ENCODE data around the gene ROR2. TPM values are rescaled to one million over a fixed set of nuclear protein-coding genes. Genes with fewer than 3 reads are reported as not detected.

The ROR2 gene
- total RNA-seq, 2 donors from 2014 or later: 0.07 to 0.10 TPM

DNA sequence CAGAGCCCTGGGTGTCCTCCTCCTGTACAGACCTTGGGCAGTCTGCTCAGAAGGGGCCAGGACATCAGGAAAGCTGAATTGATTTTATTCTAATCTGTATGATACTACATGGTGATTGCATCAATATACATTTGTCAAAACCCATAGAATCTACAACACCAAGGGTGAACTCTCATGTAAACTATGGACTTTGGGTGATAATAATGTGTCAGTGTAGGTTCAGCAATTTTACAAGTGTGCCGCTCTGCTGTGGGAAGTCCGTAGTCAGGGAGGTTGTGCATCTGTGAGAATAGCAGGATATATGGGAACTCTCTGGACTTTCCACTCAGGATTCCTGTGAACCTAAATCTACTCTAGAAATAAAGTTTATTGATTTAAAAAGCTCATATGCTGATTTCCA is 371.1 kb downstream of the ROR2 start:
- peaks cover 0 to 2% of the 10 kb centered on the region in 2 donors for H3K9me3 Mint-ChIP-seq
- no peak overlapping the region for H3K27ac Mint-ChIP-seq
- no peaks in the 10 kb centered on the region for H3K36me3 Mint-ChIP-seq (ENCODE audit: insufficient read depth in 2 of 2)
- ATAC-seq (replicated peaks in 1 of 2) (no peak), DNase-seq (no peak)
- peaks cover 17% of the 10 kb centered on the region for H3K27me3 Mint-ChIP-seq (ENCODE audit: low read depth)
- H3K4me3 Mint-ChIP-seq: no peak overlapping the region
- H3K4me1 Mint-ChIP-seq (ENCODE audit: low read depth): no peaks in the 10 kb centered on the region

DNA sequence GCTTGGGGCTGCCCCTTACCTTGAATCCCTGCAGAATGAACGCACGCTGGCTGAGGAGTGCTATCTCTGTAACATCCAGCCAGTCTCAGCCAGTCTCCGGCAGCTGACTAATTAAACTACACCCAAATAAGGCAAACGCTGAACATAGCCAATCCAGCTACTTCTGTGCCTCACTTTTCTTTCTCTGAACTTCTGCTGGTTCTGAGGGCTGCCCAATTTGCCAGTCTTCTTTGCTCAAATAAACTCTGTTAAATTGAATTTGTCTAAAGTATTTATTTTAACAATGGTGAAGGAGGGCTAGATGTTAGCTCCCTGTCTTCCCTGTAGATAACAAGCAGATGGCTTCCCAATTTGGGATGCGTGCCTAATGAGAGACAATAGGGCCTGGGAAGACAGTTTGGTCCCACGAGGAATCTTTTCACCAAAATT is 372.4 kb downstream of the ROR2 start:
- Mint-ChIP-seq H3K36me3 (ENCODE audit: insufficient read depth in 2 of 2) (no peaks in the 10 kb centered on the region), H3K4me1 (ENCODE audit: low read depth) (no peaks in the 10 kb centered on the region), H3K27me3 (ENCODE audit: low read depth) (peaks cover 30% of the 10 kb centered on the region), H3K9me3 (no peaks in the 10 kb centered on the region), H3K4me3 (no peak overlapping the region), H3K27ac (no peak overlapping the region)
- no peak for ATAC-seq (replicated peaks in 1 of 2)
- no peak for DNase-seq

DNA sequence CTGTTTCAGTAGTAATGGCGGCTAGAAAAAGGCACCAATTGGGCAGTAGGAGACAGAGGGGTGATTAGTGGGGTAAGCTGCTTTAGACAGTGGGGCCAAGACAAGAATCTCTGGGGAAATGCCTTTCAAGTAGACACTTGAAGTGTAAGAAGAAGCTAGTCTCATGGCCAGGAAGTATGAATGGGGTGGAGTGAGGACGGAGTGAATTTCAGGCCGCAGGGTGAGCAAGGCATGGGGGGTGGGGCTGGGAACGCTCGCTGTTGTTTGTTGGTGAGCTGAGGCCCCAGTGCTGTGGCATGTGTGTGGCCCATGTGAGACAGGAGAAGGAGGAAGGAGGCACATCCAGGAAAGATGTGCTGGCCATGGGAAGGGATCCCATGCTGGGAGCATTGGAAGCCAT is 377.2 kb downstream of the ROR2 start:
- no peaks in the 10 kb centered on the region for H3K9me3 Mint-ChIP-seq
- no peak for DNase-seq
- no peak overlapping the region for H3K4me3 Mint-ChIP-seq
- no peak for ATAC-seq (replicated peaks in 1 of 2)
- H3K4me1 Mint-ChIP-seq (ENCODE audit: low read depth): no peaks in the 10 kb centered on the region
- H3K27me3 Mint-ChIP-seq (ENCODE audit: low read depth): peaks cover 35% of the 10 kb centered on the region
- no peak overlapping the region for H3K27ac Mint-ChIP-seq
- no peaks in the 10 kb centered on the region for H3K36me3 Mint-ChIP-seq (ENCODE audit: insufficient read depth in 2 of 2)

DNA sequence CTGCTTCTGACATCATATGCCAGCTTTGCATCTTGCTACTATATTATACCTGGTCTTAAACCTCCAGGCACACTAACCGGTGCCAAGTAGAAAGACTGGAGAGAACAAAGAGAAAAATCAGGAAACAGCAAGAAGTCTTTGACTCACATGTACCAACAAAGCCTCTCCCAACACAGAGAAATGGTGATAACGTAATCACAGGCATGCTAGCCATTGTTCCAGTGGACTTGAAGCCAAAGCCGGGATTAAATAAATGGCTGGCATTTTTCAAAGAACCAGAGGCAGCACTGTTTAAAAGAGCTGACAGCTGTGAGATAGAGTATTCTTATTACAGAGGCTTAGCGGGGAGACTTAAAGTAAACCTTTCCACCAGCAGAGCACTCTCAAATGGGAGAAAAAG is 378.0 kb downstream of the ROR2 start:
- no peaks in the 10 kb centered on the region for H3K4me1 Mint-ChIP-seq (ENCODE audit: low read depth)
- H3K36me3 Mint-ChIP-seq (ENCODE audit: insufficient read depth in 2 of 2): no peaks in the 10 kb centered on the region
- peaks cover 35% of the 10 kb centered on the region for H3K27me3 Mint-ChIP-seq (ENCODE audit: low read depth)
- H3K9me3 Mint-ChIP-seq: no peaks in the 10 kb centered on the region
- no peak for DNase-seq
- H3K27ac Mint-ChIP-seq: no peak overlapping the region
- H3K4me3 Mint-ChIP-seq: no peak overlapping the region
- no peak for ATAC-seq (replicated peaks in 1 of 2)

DNA sequence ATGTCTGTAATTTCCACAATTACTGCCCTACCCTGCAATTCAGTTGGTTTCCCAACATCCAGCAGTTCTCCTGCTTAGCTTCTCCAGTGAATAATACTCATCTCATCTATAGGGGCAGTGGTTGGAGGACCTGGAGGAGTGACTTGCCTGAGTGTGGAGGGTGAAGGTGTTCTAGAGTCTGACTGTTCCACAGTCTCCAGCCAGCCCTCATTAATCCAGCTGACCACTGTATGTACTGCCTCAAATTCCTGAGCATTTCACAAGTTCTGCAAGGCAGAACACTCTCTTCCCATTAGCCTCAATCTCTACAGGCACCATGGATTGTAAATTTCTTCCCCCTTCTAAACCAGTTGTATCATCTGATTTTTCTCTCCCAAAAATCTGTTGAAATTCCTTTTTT is 379.0 kb downstream of the ROR2 start:
- DNase-seq: no peak
- Mint-ChIP-seq H3K36me3 (ENCODE audit: insufficient read depth in 2 of 2) (no peaks in the 10 kb centered on the region), H3K27me3 (ENCODE audit: low read depth) (peaks cover 35% of the 10 kb centered on the region), H3K9me3 (no peaks in the 10 kb centered on the region), H3K27ac (no peak overlapping the region), H3K4me3 (no peak overlapping the region), H3K4me1 (ENCODE audit: low read depth) (no peaks in the 10 kb centered on the region)
- ATAC-seq (replicated peaks in 1 of 2): no peak

DNA sequence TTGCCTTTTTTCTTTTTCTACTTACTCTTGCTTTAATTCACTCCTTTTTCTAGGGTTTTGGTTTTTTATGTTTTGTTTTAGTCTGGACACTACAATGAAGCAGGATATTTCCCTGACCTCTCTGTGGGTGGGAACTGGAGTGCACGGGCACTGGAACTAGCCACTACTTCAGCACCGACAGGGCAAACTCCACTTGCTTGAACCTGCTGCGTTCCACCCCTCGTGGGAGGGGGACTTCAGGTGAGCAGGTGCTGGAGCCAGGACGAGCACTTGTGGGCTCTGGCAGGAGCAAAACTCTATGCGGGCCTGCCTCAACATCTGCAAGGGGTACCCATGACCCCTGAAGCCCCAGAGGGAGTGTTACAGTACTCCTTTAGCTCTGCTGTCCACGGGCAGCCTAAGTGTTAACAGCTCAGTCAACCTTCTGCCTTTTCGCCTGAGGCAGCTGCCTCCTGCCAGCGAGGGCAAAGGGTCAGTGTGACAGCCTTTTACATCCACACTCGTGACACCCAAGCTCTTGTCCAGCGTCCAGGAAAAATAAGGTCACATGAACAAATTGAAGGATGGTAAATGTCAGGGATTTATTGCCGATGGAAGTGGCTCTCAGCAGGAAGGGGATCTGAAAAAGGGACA is 382.3 kb downstream of the ROR2 start:
- H3K9me3 Mint-ChIP-seq: no peaks in the 10 kb centered on the region
- H3K4me1 Mint-ChIP-seq (ENCODE audit: low read depth): no peaks in the 10 kb centered on the region
- no peaks in the 10 kb centered on the region for H3K36me3 Mint-ChIP-seq (ENCODE audit: insufficient read depth in 2 of 2)
- DNase-seq (no peak), ATAC-seq (replicated peaks in 1 of 2) (no peak)
- no peak overlapping the region for H3K27ac Mint-ChIP-seq
- H3K27me3 Mint-ChIP-seq (ENCODE audit: low read depth): peaks cover 44% of the 10 kb centered on the region
- no peak overlapping the region for H3K4me3 Mint-ChIP-seq

DNA sequence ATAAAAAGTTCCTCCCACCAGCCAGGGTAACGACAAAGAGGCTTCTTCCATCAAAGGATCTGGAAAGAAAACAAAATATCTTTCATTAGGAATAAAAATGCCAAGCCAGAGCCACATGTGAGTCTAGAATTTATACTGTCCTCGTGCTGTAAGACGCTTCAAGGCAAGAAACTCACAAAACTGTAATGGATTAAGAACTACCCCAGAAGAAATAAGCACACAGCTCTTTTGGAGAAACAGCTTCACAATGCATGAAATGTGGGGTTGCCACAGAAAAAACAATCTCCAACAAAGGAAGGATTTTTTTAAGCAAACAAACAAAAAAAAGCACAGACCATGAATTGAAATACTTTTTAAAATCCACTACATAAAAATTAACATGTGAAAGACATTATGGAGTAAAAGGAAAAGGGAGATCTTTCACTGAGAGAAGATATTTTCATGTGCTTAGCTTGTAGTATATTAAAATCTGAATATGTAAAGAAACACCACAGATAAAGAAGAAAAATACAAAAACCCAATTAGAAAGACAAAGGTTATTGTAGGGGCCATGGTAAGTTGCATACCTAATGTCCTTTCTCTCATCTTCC is 385.9 kb downstream of the ROR2 start:
- Mint-ChIP-seq H3K4me3 (no peak overlapping the region), H3K36me3 (ENCODE audit: insufficient read depth in 2 of 2) (no peaks in the 10 kb centered on the region), H3K9me3 (no peaks in the 10 kb centered on the region), H3K27ac (no peak overlapping the region), H3K4me1 (ENCODE audit: low read depth) (no peaks in the 10 kb centered on the region), H3K27me3 (ENCODE audit: low read depth) (peaks cover 44% of the 10 kb centered on the region)
- ATAC-seq (replicated peaks in 1 of 2) (no peak), DNase-seq (no peak)

DNA sequence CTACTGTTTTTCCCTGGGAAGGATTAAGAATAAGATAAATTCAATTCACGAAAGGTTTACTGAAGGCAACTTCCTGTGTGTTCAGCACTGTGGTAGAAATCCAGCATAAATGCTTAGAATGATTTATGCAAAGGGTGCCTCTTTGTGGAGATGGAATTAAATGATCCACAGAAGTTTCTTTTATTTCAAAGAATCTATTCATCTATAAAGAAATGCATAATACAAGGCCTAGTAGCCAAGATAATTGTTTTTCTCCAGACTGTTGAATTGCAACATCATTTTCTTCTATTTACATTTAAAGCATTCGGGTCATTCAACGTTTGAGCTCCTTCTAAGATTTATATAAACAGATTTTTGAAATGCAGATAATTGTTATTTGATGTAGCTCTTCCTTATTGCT is 387.6 kb downstream of the ROR2 start:
- no peak for DNase-seq
- Mint-ChIP-seq H3K27me3 (ENCODE audit: low read depth) (peaks cover 55% of the 10 kb centered on the region), H3K4me3 (no peak overlapping the region), H3K9me3 (no peaks in the 10 kb centered on the region), H3K36me3 (ENCODE audit: insufficient read depth in 2 of 2) (no peaks in the 10 kb centered on the region), H3K4me1 (ENCODE audit: low read depth) (no peaks in the 10 kb centered on the region), H3K27ac (no peak overlapping the region)
- no peak for ATAC-seq (replicated peaks in 1 of 2)

DNA sequence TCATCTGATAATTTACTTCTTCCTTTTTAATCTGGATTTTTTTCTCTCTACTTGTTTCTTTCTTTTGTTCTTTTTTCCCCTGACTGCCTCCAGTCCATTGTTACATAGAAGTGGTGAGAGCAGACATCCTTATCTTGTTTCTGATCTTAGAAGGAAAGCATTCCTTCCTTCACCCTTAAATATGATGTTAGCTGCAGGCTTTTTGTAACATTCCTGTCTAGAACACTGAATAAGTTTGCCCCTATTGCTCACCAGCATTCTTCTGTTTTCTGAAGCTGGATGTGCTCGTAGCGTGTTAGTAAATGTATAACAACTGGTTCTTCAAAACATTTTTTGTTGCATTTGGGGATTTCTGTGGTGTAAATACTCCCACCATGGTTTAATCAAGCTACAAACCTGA is 389.7 kb downstream of the ROR2 start:
- peaks cover 55% of the 10 kb centered on the region for H3K27me3 Mint-ChIP-seq (ENCODE audit: low read depth)
- no peaks in the 10 kb centered on the region for H3K36me3 Mint-ChIP-seq (ENCODE audit: insufficient read depth in 2 of 2)
- no peak overlapping the region for H3K27ac Mint-ChIP-seq
- ATAC-seq (replicated peaks in 1 of 2): no peak
- no peak overlapping the region for H3K4me3 Mint-ChIP-seq
- no peaks in the 10 kb centered on the region for H3K4me1 Mint-ChIP-seq (ENCODE audit: low read depth)
- no peaks in the 10 kb centered on the region for H3K9me3 Mint-ChIP-seq
- DNase-seq: no peak

DNA sequence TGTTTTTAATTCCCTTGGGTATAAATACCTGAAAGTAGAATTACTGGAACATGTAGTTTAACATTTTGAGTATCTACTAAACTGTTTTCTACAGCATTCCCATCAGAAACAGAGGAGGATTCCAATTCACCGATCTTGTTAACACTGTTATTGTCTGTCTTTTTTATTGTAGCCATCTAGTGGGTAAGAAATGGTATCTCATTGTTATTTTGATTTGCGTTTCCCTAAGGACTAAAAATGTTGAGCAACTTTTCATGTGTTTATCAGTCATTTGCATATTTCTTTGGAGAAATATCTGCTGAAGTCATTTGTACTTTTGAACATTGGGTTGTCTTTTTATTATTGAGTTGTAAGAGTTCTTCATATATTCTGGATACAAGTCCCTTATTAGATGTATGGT is 391.1 kb downstream of the ROR2 start:
- no peak overlapping the region for H3K4me3 Mint-ChIP-seq
- H3K36me3 Mint-ChIP-seq (ENCODE audit: insufficient read depth in 2 of 2): no peaks in the 10 kb centered on the region
- ATAC-seq (replicated peaks in 1 of 2) (no peak), DNase-seq (no peak)
- H3K4me1 Mint-ChIP-seq (ENCODE audit: low read depth): no peaks in the 10 kb centered on the region
- H3K27me3 Mint-ChIP-seq (ENCODE audit: low read depth): peaks cover 44% of the 10 kb centered on the region
- H3K27ac Mint-ChIP-seq: no peak overlapping the region
- no peaks in the 10 kb centered on the region for H3K9me3 Mint-ChIP-seq

DNA sequence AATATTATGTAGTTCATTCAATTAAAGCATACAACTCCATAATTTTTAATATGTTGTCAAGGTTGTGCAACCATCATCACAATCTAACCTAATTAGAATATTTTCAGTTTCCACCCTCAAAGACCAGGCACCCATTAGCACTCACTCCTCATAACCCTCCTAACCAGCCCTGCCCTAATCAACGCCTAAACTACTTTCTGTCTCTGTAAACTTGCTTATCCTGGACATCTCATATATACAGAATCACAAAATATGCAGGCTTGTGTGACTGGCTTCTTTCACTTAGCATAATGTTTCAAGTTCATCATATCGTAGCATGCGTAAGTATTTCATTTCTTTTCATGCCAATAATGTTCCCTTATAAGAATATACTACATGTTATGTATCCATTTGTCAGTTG is 391.6 kb downstream of the ROR2 start:
- no peak overlapping the region for H3K27ac Mint-ChIP-seq
- H3K9me3 Mint-ChIP-seq: no peaks in the 10 kb centered on the region
- no peak overlapping the region for H3K4me3 Mint-ChIP-seq
- H3K36me3 Mint-ChIP-seq (ENCODE audit: insufficient read depth in 2 of 2): no peaks in the 10 kb centered on the region
- ATAC-seq (replicated peaks in 1 of 2) (no peak), DNase-seq (no peak)
- H3K4me1 Mint-ChIP-seq (ENCODE audit: low read depth): no peaks in the 10 kb centered on the region
- peaks cover 39% of the 10 kb centered on the region for H3K27me3 Mint-ChIP-seq (ENCODE audit: low read depth)

DNA sequence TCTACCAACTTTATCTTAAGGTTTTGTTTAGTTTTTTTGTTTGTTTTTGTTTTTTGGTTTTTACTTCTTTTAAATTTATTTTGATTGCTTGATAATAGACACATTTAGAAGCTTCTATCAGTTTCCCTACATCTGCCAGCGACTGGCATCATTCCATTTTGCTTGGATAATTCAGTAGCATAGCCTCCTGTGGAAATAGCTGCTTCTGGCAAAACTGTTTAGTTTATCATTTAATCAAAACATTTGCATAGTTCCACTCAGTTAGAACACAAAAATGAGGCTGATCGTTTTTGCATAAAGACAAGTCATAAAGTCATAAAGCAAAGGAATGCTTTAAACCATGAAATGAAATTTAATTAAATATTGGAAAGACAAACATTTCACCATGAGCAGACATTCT is 392.7 kb downstream of the ROR2 start:
- H3K4me1 Mint-ChIP-seq (ENCODE audit: low read depth): no peaks in the 10 kb centered on the region
- no peak overlapping the region for H3K4me3 Mint-ChIP-seq
- no peak for DNase-seq
- H3K9me3 Mint-ChIP-seq: no peaks in the 10 kb centered on the region
- H3K27ac Mint-ChIP-seq: no peak overlapping the region
- H3K27me3 Mint-ChIP-seq (ENCODE audit: low read depth): peaks cover 36% of the 10 kb centered on the region
- no peaks in the 10 kb centered on the region for H3K36me3 Mint-ChIP-seq (ENCODE audit: insufficient read depth in 2 of 2)
- ATAC-seq (replicated peaks in 1 of 2): no peak

DNA sequence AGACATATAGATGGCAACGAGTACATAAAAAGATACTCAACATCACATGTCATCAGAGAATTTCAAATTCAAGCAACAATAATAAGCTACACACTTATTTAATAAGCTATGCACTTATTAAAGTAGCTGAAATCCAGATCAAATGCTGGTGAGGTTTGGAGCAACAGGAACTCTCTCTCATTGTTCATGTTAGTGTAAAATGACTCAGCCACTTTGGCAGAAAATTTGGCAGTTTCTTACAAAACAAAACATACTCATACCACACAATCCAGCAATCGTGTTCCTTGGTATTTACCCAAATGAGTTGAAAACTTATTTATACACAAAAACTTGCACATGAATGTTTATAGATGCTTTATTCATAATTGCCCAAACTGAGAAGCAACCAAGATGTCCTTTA is 394.9 kb downstream of the ROR2 start:
- no peak overlapping the region for H3K27ac Mint-ChIP-seq
- ATAC-seq (replicated peaks in 1 of 2) (no peak), DNase-seq (no peak)
- H3K9me3 Mint-ChIP-seq: no peaks in the 10 kb centered on the region
- H3K36me3 Mint-ChIP-seq (ENCODE audit: insufficient read depth in 2 of 2): no peaks in the 10 kb centered on the region
- peaks cover 17% of the 10 kb centered on the region for H3K27me3 Mint-ChIP-seq (ENCODE audit: low read depth)
- H3K4me1 Mint-ChIP-seq (ENCODE audit: low read depth): no peaks in the 10 kb centered on the region
- H3K4me3 Mint-ChIP-seq: no peak overlapping the region

DNA sequence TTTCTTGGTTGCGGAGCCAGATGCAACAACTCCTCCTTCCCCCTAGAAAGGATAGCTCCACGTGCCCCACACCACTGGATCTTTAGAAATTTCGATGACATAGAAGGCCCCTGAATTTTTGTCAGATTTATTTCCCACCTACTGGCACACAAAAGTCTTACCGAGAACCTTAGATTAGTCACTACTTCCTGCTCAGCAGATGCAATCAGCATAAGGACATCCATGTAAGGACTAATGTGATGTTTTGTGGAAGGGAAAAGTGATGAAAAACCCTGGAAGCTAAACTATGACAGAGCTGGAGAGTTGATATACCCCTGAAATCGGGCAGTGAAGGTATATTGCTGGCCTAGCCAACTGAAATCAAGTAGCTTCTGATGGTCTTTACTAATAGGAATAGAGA is 400.9 kb downstream of the ROR2 start:
- DNase-seq (no peak), ATAC-seq (replicated peaks in 1 of 2) (no peak)
- Mint-ChIP-seq H3K27me3 (ENCODE audit: low read depth) (peaks cover 7% of the 10 kb centered on the region), H3K9me3 (peaks cover 0 to 3% of the 10 kb centered on the region in 2 donors), H3K36me3 (ENCODE audit: insufficient read depth in 2 of 2) (no peaks in the 10 kb centered on the region), H3K4me3 (no peak overlapping the region), H3K27ac (no peak overlapping the region), H3K4me1 (ENCODE audit: low read depth) (no peaks in the 10 kb centered on the region)

All from activated T-cell treated with anti-CD3 and anti-CD28 coated beads, Interleukin-2, amount 50 U/mL, for 72 hours (primary cell).